Measurements from ENCODE around the gene TAPBP.

The TAPBP gene

GRCh38 chr6:33296797-33297405 lies 17.0 kb downstream of the TAPBP start:
- TF ChIP-seq CTCF (IDR thresholded peaks at IDR 0.05; ENCODE audit: insufficient read depth, low read depth, low read length, missing control alignments), result no peak
- no peak for DNase-seq (ENCODE audit: low read depth)

GRCh38 chr6:33295621-33296369 lies 18.1 kb downstream of the TAPBP start:
- no peak for DNase-seq (ENCODE audit: low read depth)
- no peak for TF ChIP-seq CTCF (IDR thresholded peaks at IDR 0.05; ENCODE audit: insufficient read depth, low read depth, low read length, missing control alignments)
- no peak overlapping the region for H3K4me3 ChIP-seq (ENCODE audit: low read depth, low read length)

More at GRCh38 chr6:33296797-33297405, 17.0 kb downstream of the TAPBP start:
- peak overlapping the region; percentile 78; the same call in 1 of the 2 replicates for H3K4me3 ChIP-seq (ENCODE audit: low read depth, low read length)

GRCh38 chr6:33294086-33294823 lies 19.6 kb downstream of the TAPBP start:
- no peak for DNase-seq (ENCODE audit: low read depth)
- H3K4me3 ChIP-seq (ENCODE audit: low read depth, low read length), result no peak overlapping the region
- TF ChIP-seq CTCF (IDR thresholded peaks at IDR 0.05; ENCODE audit: insufficient read depth, low read depth, low read length, missing control alignments), result no peak

- H3K4me3 ChIP-seq (ENCODE audit: low read depth, low read length), result no peak overlapping the region
- TF ChIP-seq CTCF (IDR thresholded peaks at IDR 0.05; ENCODE audit: insufficient read depth, low read depth, low read length, missing control alignments), result no peak
- DNase-seq (ENCODE audit: low read depth), result no peak
Measured at GRCh38 chr6:33292996-33293682, 20.7 kb downstream of the TAPBP start.

- peak overlapping the region; percentile 79 for H3K4me3 ChIP-seq (ENCODE audit: low read depth, low read length)
- DNase-seq (ENCODE audit: low read depth), result no peak
- TF ChIP-seq CTCF (IDR thresholded peaks at IDR 0.05; ENCODE audit: insufficient read depth, low read depth, low read length, missing control alignments), result no peak
Measured at GRCh38 chr6:33290459-33290858, 23.4 kb downstream of the TAPBP start.

GRCh38 chr6:33289784-33290315 lies 24.0 kb downstream of the TAPBP start:
- no peak for DNase-seq (ENCODE audit: low read depth)
- H3K4me3 ChIP-seq (ENCODE audit: low read depth, low read length), result peak overlapping the region; percentile 79
- TF ChIP-seq CTCF (IDR thresholded peaks at IDR 0.05; ENCODE audit: insufficient read depth, low read depth, low read length, missing control alignments), result no peak

Data from GM12865 (cell line).